ENCODE results near the gene COL4A4. TPM values are rescaled to one million over a fixed set of nuclear protein-coding genes. Genes with fewer than 3 reads are reported as not detected.

The COL4A4 gene
- total and polyA plus RNA-seq, 2 experiments from 2014 or later: 1.3 to 3.1 TPM

DNA sequence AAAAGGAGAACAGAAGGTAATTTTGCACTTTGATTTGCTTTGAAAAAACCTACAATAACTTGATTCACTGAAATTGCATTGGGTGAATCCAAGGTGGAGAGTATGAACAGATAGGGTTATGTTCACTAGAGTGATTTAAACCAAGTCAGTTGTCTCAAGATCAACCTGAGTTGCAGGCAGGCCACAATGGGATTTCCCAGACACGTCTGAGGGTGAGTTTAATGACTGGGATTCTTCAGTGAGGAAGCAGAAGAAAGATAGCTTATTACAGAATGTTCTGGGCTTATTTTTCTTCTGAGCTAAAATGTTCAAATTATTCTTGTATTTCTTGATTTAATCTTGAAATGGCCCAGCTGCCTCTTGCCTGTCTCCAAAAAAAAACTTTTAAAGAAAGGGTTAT is 20.1 kb downstream of the COL4A4 start:
- H3K4me3 Mint-ChIP-seq: no peak overlapping the region
- no peaks in the 10 kb centered on the region for H4K20me1 ChIP-seq (replicated peaks; ENCODE audit: insufficient read depth)
- no peak overlapping the region for H3K27ac Mint-ChIP-seq
- H3K9me2 ChIP-seq (ENCODE audit: insufficient read depth): no peaks in the 10 kb centered on the region
- no peaks in the 10 kb centered on the region for H3F3A ChIP-seq (replicated peaks; ENCODE audit: low read depth)
- no peak overlapping the region for H2AFZ ChIP-seq
- H3K27ac ChIP-seq (ENCODE audit: low read depth): no peak overlapping the region
- peaks cover 4% of the 10 kb centered on the region; the same call in 2 of the 3 replicates for H3K9me3 Mint-ChIP-seq
- peaks cover 3% of the 10 kb centered on the region; the same call in 2 of the 3 replicates for H3K36me3 Mint-ChIP-seq (ENCODE audit: low read depth)
- H3K4me2 ChIP-seq: no peak overlapping the region
- no peaks in the 10 kb centered on the region for H3K4me1 ChIP-seq (ENCODE audit: insufficient read depth)
- 0 out of 2 replicates have a peak, but pooled peaks cover 4% of the 10 kb centered on the region for H3K36me3 ChIP-seq (ENCODE audit: insufficient read depth)
- no peak for ATAC-seq
- H3K27me3 Mint-ChIP-seq (ENCODE audit: insufficient read depth, low read depth, poor library complexity): peaks cover 1% of the 10 kb centered on the region
- H3K4me1 Mint-ChIP-seq: no peaks in the 10 kb centered on the region
- no peaks in the 10 kb centered on the region for H3K79me2 ChIP-seq (replicated peaks; ENCODE audit: insufficient read depth)
- no peak for TF ChIP-seq NANOG (IDR thresholded peaks at IDR 0.05; ENCODE audit: borderline replicate concordance)
- TF ChIP-seq JUNB (IDR thresholded peaks at IDR 0.05; ENCODE audit: unreplicated experiment): no peak
- TF ChIP-seq, protein P1, sequence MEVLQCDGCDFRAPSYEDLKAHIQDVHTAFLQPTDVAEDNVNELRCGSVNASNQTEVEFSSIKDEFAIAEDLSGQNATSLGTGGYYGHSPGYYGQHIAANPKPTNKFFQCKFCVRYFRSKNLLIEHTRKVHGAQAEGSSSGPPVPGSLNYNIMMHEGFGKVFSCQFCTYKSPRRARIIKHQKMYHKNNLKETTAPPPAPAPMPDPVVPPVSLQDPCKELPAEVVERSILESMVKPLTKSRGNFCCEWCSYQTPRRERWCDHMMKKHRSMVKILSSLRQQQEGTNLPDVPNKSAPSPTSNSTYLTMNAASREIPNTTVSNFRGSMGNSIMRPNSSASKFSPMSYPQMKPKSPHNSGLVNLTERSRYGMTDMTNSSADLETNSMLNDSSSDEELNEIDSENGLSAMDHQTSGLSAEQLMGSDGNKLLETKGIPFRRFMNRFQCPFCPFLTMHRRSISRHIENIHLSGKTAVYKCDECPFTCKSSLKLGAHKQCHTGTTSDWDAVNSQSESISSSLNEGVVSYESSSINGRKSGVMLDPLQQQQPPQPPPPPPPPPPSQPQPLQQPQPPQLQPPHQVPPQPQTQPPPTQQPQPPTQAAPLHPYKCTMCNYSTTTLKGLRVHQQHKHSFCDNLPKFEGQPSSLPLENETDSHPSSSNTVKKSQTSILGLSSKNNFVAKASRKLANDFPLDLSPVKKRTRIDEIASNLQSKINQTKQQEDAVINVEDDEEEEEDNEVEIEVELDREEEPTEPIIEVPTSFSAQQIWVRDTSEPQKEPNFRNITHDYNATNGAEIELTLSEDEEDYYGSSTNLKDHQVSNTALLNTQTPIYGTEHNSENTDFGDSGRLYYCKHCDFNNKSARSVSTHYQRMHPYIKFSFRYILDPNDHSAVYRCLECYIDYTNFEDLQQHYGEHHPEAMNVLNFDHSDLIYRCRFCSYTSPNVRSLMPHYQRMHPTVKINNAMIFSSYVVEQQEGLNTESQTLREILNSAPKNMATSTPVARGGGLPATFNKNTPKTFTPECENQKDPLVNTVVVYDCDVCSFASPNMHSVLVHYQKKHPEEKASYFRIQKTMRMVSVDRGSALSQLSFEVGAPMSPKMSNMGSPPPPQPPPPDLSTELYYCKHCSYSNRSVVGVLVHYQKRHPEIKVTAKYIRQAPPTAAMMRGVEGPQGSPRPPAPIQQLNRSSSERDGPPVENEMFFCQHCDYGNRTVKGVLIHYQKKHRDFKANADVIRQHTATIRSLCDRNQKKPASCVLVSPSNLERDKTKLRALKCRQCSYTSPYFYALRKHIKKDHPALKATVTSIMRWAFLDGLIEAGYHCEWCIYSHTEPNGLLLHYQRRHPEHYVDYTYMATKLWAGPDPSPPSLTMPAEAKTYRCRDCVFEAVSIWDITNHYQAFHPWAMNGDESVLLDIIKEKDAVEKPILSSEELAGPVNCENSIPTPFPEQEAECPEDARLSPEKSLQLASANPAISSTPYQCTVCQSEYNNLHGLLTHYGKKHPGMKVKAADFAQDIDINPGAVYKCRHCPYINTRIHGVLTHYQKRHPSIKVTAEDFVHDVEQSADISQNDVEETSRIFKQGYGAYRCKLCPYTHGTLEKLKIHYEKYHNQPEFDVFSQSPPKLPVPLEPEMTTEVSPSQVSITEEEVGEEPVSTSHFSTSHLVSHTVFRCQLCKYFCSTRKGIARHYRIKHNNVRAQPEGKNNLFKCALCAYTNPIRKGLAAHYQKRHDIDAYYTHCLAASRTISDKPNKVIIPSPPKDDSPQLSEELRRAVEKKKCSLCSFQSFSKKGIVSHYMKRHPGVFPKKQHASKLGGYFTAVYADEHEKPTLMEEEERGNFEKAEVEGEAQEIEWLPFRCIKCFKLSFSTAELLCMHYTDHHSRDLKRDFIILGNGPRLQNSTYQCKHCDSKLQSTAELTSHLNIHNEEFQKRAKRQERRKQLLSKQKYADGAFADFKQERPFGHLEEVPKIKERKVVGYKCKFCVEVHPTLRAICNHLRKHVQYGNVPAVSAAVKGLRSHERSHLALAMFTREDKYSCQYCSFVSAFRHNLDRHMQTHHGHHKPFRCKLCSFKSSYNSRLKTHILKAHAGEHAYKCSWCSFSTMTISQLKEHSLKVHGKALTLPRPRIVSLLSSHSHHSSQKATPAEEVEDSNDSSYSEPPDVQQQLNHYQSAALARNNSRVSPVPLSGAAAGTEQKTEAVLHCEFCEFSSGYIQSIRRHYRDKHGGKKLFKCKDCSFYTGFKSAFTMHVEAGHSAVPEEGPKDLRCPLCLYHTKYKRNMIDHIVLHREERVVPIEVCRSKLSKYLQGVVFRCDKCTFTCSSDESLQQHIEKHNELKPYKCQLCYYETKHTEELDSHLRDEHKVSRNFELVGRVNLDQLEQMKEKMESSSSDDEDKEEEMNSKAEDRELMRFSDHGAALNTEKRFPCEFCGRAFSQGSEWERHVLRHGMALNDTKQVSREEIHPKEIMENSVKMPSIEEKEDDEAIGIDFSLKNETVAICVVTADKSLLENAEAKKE (CRISPR knock-in tag; IDR thresholded peaks at IDR 0.05): no peak
- TF ChIP-seq POLR2AphosphoS5 (IDR thresholded peaks at IDR 0.05; ENCODE audit: low read depth): no peak
- TF ChIP-seq, protein P2, sequence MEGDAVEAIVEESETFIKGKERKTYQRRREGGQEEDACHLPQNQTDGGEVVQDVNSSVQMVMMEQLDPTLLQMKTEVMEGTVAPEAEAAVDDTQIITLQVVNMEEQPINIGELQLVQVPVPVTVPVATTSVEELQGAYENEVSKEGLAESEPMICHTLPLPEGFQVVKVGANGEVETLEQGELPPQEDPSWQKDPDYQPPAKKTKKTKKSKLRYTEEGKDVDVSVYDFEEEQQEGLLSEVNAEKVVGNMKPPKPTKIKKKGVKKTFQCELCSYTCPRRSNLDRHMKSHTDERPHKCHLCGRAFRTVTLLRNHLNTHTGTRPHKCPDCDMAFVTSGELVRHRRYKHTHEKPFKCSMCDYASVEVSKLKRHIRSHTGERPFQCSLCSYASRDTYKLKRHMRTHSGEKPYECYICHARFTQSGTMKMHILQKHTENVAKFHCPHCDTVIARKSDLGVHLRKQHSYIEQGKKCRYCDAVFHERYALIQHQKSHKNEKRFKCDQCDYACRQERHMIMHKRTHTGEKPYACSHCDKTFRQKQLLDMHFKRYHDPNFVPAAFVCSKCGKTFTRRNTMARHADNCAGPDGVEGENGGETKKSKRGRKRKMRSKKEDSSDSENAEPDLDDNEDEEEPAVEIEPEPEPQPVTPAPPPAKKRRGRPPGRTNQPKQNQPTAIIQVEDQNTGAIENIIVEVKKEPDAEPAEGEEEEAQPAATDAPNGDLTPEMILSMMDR (conservative IDR thresholded peaks at IDR 0.05; ENCODE audit: low read depth in 2 of 2): no peak
- no peak for TF ChIP-seq ZNF114 (CRISPR knock-in tag; IDR thresholded peaks at IDR 0.05)
- TF ChIP-seq REST (IDR thresholded peaks at IDR 0.05; ENCODE audit: unreplicated experiment): no peak
- no peak for TF ChIP-seq EZH2 (IDR thresholded peaks at IDR 0.05; ENCODE audit: low read depth, unreplicated experiment)
- no peak for TF ChIP-seq EZH2phosphoT487 (IDR thresholded peaks at IDR 0.05; ENCODE audit: unreplicated experiment)
- TF ChIP-seq, protein P3, sequence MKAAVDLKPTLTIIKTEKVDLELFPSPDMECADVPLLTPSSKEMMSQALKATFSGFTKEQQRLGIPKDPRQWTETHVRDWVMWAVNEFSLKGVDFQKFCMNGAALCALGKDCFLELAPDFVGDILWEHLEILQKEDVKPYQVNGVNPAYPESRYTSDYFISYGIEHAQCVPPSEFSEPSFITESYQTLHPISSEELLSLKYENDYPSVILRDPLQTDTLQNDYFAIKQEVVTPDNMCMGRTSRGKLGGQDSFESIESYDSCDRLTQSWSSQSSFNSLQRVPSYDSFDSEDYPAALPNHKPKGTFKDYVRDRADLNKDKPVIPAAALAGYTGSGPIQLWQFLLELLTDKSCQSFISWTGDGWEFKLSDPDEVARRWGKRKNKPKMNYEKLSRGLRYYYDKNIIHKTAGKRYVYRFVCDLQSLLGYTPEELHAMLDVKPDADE (IDR thresholded peaks at IDR 0.05): no peak
- TF ChIP-seq CREB1 (CRISPR knock-in tag; IDR thresholded peaks at IDR 0.05; ENCODE audit: low read depth): no peak
- no peak for TF ChIP-seq ZNF331 (CRISPR knock-in tag; IDR thresholded peaks at IDR 0.05; ENCODE audit: low read depth)
- TF ChIP-seq STAT1 (IDR thresholded peaks at IDR 0.05; ENCODE audit: unreplicated experiment): no peak
- H3K4me3 ChIP-seq: no peak overlapping the region
- no peaks in the 10 kb centered on the region for H3K27me3 ChIP-seq (ENCODE audit: insufficient read depth)
- no peak for DNase-seq (ENCODE audit: low spot score)
